ENCODE measurements around the gene RPS6KA1. TPM values are rescaled to one million over a fixed set of nuclear protein-coding genes. Genes with fewer than 3 reads are reported as not detected.

Gene RPS6KA1
- total and polyA plus RNA-seq, 3 experiments from 2014 or later: 187 to 193 (median 189) TPM

GRCh38 chr1:26522073-26522472 is 7.5 kb upstream of the RPS6KA1 start:
- Mint-ChIP-seq H3K9me3 (no peaks in the 10 kb centered on the region), H3K4me1 (no peaks in the 10 kb centered on the region)
- POLR2A ChIA-PET: no interaction called here

GRCh38 chr1:26524181-26524580 is 5.4 kb upstream of the RPS6KA1 start:
- ChIA-PET POLR2A (no interaction called here), CTCF (interaction anchor here (1.3 to 3.8 kb wide), 3 partner anchors 15 to 23 kb away, joined by 4 to 21 read pairs (median 7); no protein-coding TSS in a partner anchor)
- H3K27ac Mint-ChIP-seq: peak overlapping the region in 1 of 8 donors; percentile 16
- Histone ChIP-seq H3K36me3 (ENCODE audit: insufficient read depth, low read length) (no peaks in the 10 kb centered on the region), H3K27ac (ENCODE audit: low read depth, low read length) (no peak overlapping the region), H3K4me3 (ENCODE audit: low read length) (no peak overlapping the region), H3K4me1 (ENCODE audit: insufficient read depth, low read length) (no peaks in the 10 kb centered on the region), H3K27me3 (ENCODE audit: insufficient read depth, low read length, poor library complexity, severe bottlenecking) (no peaks in the 10 kb centered on the region), H3K9me3 (ENCODE audit: low read length) (no peaks in the 10 kb centered on the region)
- peak overlapping the region in 1 of 7 donors; percentile 20 for H3K4me3 Mint-ChIP-seq
- no peaks in the 10 kb centered on the region for H3K36me3 Mint-ChIP-seq
- peaks cover 8 to 16% of the 10 kb centered on the region in 2 donors for H3K27me3 Mint-ChIP-seq
- no peak for DNase-seq
- H3K9me3 Mint-ChIP-seq: no peaks in the 10 kb centered on the region
- peaks cover 2 to 4% (median 3%) of the 10 kb centered on the region in 3 donors for H3K4me1 Mint-ChIP-seq

More at GRCh38 chr1:26522073-26522472, 7.5 kb upstream of the RPS6KA1 start:
- no peaks in the 10 kb centered on the region for H3K27me3 ChIP-seq (ENCODE audit: insufficient read depth, low read length, poor library complexity, severe bottlenecking)
- Mint-ChIP-seq H3K4me3 (peak overlapping the region in 1 of 7 donors; percentile 27), H3K27me3 (peaks cover 8 to 16% of the 10 kb centered on the region in 2 donors), H3K36me3 (no peaks in the 10 kb centered on the region), H3K27ac (no peak overlapping the region)
- H3K27ac ChIP-seq (ENCODE audit: low read depth, low read length): no peak overlapping the region
- no peaks in the 10 kb centered on the region for H3K36me3 ChIP-seq (ENCODE audit: insufficient read depth, low read length)
- H3K9me3 ChIP-seq (ENCODE audit: low read length): no peaks in the 10 kb centered on the region
- H3K4me3 ChIP-seq (ENCODE audit: low read length): no peak overlapping the region
- no peaks in the 10 kb centered on the region for H3K4me1 ChIP-seq (ENCODE audit: insufficient read depth, low read length)
- CTCF ChIA-PET: interaction anchor here (1.4 to 1.6 kb wide), 2 partner anchors 22 to 105 kb away, joined by 3 to 5 read pairs; no protein-coding TSS in a partner anchor
- DNase-seq: no peak

GRCh38 chr1:26526287-26526686 is 3.3 kb upstream of the RPS6KA1 start:
- CTCF ChIA-PET: interaction anchor here (1.2 to 3.8 kb wide), 2 partner anchors 10 to 13 kb away, joined by 4 to 21 read pairs; no protein-coding TSS in a partner anchor

GRCh38 chr1:26529405-26529654 is 231 bp upstream of the RPS6KA1 start:
- Histone ChIP-seq H3K4me1 (ENCODE audit: insufficient read depth, low read length) (peaks cover 28% of the 10 kb centered on the region), H3K36me3 (ENCODE audit: insufficient read depth, low read length) (no peaks in the 10 kb centered on the region), H3K27me3 (ENCODE audit: insufficient read depth, low read length, poor library complexity, severe bottlenecking) (no peaks in the 10 kb centered on the region), H3K27ac (ENCODE audit: low read depth, low read length) (peak overlapping the region; percentile 43), H3K4me3 (ENCODE audit: low read length) (no peak overlapping the region), H3K9me3 (ENCODE audit: low read length) (no peaks in the 10 kb centered on the region)
- H3K4me3 Mint-ChIP-seq: peak overlapping the region; percentile 85 to 92 (median 90)
- H3K36me3 Mint-ChIP-seq: no peaks in the 10 kb centered on the region
- ChIA-PET POLR2A (interaction anchor here (1.4 kb wide), 2 partner anchors 11 to 16 kb away, joined by 3 to 8 read pairs; no protein-coding TSS in a partner anchor), CTCF (interaction anchor here (4.0 to 4.9 kb wide), 2 partner anchors 10 to 29 kb away, joined by 19 to 54 read pairs; no protein-coding TSS in a partner anchor)
- peaks cover 20 to 34% (median 23%) of the 10 kb centered on the region in 3 donors for H3K4me1 Mint-ChIP-seq
- no peaks in the 10 kb centered on the region for H3K9me3 Mint-ChIP-seq
- peak overlapping the region in 7 of 8 donors; percentile 43 to 93 (median 88) for H3K27ac Mint-ChIP-seq
- DNase-seq: no peak
- peaks cover 3 to 7% of the 10 kb centered on the region in 2 donors for H3K27me3 Mint-ChIP-seq

More at GRCh38 chr1:26526287-26526686, 3.3 kb upstream of the RPS6KA1 start:
- Mint-ChIP-seq H3K27ac (no peak overlapping the region), H3K27me3 (peaks cover 8 to 16% of the 10 kb centered on the region in 2 donors), H3K9me3 (no peaks in the 10 kb centered on the region), H3K4me1 (peaks cover 13 to 19% (median 16%) of the 10 kb centered on the region in 3 donors), H3K4me3 (no peak overlapping the region), H3K36me3 (no peaks in the 10 kb centered on the region)
- POLR2A ChIA-PET: no interaction called here
- Histone ChIP-seq H3K4me3 (ENCODE audit: low read length) (no peak overlapping the region), H3K9me3 (ENCODE audit: low read length) (no peaks in the 10 kb centered on the region), H3K27me3 (ENCODE audit: insufficient read depth, low read length, poor library complexity, severe bottlenecking) (no peaks in the 10 kb centered on the region), H3K36me3 (ENCODE audit: insufficient read depth, low read length) (no peaks in the 10 kb centered on the region), H3K4me1 (ENCODE audit: insufficient read depth, low read length) (peaks cover 12% of the 10 kb centered on the region), H3K27ac (ENCODE audit: low read depth, low read length) (no peak overlapping the region)
- no peak for DNase-seq

- Mint-ChIP-seq H3K9me3 (no peaks in the 10 kb centered on the region), H3K4me3 (peak overlapping the region; percentile 82 to 88 (median 85)), H3K4me1 (peaks cover 31 to 45% (median 34%) of the 10 kb centered on the region in 3 donors), H3K27me3 (no peaks in the 10 kb centered on the region), H3K27ac (peak overlapping the region in 7 of 8 donors; percentile 21 to 90 (median 78)), H3K36me3 (no peaks in the 10 kb centered on the region)
- CTCF ChIA-PET: interaction anchor here (1.5 to 4.9 kb wide), 5 partner anchors 9 to 71 kb away, joined by 3 to 54 read pairs (median 4); no protein-coding TSS in a partner anchor
- no peak for DNase-seq
- POLR2A ChIA-PET: interaction anchor here (0.8 to 1.4 kb wide), 3 partner anchors 10 to 30 kb away, joined by 3 to 8 read pairs (median 3); no protein-coding TSS in a partner anchor
- no peaks in the 10 kb centered on the region for H3K27me3 ChIP-seq (ENCODE audit: insufficient read depth, low read length, poor library complexity, severe bottlenecking)
- peak overlapping the region; percentile 51 for H3K27ac ChIP-seq (ENCODE audit: low read depth, low read length)
- no peaks in the 10 kb centered on the region for H3K9me3 ChIP-seq (ENCODE audit: low read length)
- no peaks in the 10 kb centered on the region for H3K36me3 ChIP-seq (ENCODE audit: insufficient read depth, low read length)
- H3K4me1 ChIP-seq (ENCODE audit: insufficient read depth, low read length): peaks cover 39% of the 10 kb centered on the region
- H3K4me3 ChIP-seq (ENCODE audit: low read length): peak overlapping the region; percentile 54
These were observed 891 bp downstream of the RPS6KA1 start for GRCh38 chr1:26530410-26530894.

- Histone ChIP-seq H3K9me3 (ENCODE audit: low read length) (no peaks in the 10 kb centered on the region), H3K27ac (ENCODE audit: low read depth, low read length) (peak overlapping the region; percentile 51), H3K4me3 (ENCODE audit: low read length) (peak overlapping the region; percentile 54), H3K36me3 (ENCODE audit: insufficient read depth, low read length) (no peaks in the 10 kb centered on the region), H3K4me1 (ENCODE audit: insufficient read depth, low read length) (peaks cover 44% of the 10 kb centered on the region), H3K27me3 (ENCODE audit: insufficient read depth, low read length, poor library complexity, severe bottlenecking) (no peaks in the 10 kb centered on the region)
- H3K9me3 Mint-ChIP-seq: no peaks in the 10 kb centered on the region
- no peaks in the 10 kb centered on the region for H3K36me3 Mint-ChIP-seq
- no peaks in the 10 kb centered on the region for H3K27me3 Mint-ChIP-seq
- CTCF ChIA-PET: interaction anchor here (1.3 to 4.9 kb wide), 6 partner anchors 8 to 71 kb away, joined by 3 to 54 read pairs (median 4); no protein-coding TSS in a partner anchor
- POLR2A ChIA-PET: interaction anchor here (0.8 to 1.4 kb wide), 2 partner anchors 10 to 31 kb away, joined by 3 to 8 read pairs; no protein-coding TSS in a partner anchor
- peak overlapping the region in 7 of 8 donors; percentile 32 to 90 (median 68) for H3K27ac Mint-ChIP-seq
- peaks cover 33 to 48% (median 35%) of the 10 kb centered on the region in 3 donors for H3K4me1 Mint-ChIP-seq
- H3K4me3 Mint-ChIP-seq: peak overlapping the region; percentile 82 to 88 (median 85)
- no peak for DNase-seq
These were observed 1.5 kb downstream of the RPS6KA1 start for GRCh38 chr1:26530895-26531598.

GRCh38 chr1:26531651-26532131 is 2.1 kb downstream of the RPS6KA1 start:
- POLR2A ChIA-PET: no interaction called here
- no peaks in the 10 kb centered on the region for H3K9me3 Mint-ChIP-seq
- Histone ChIP-seq H3K36me3 (ENCODE audit: insufficient read depth, low read length) (no peaks in the 10 kb centered on the region), H3K4me3 (ENCODE audit: low read length) (no peak overlapping the region), H3K4me1 (ENCODE audit: insufficient read depth, low read length) (peaks cover 47% of the 10 kb centered on the region), H3K9me3 (ENCODE audit: low read length) (no peaks in the 10 kb centered on the region), H3K27me3 (ENCODE audit: insufficient read depth, low read length, poor library complexity, severe bottlenecking) (no peaks in the 10 kb centered on the region), H3K27ac (ENCODE audit: low read depth, low read length) (peak overlapping the region; percentile 51)
- no peaks in the 10 kb centered on the region for H3K36me3 Mint-ChIP-seq
- H3K4me3 Mint-ChIP-seq: peak overlapping the region in 1 of 7 donors; percentile 82
- DNase-seq: no peak
- H3K4me1 Mint-ChIP-seq: peaks cover 33 to 52% (median 35%) of the 10 kb centered on the region in 3 donors
- H3K27me3 Mint-ChIP-seq: no peaks in the 10 kb centered on the region
- H3K27ac Mint-ChIP-seq: peak overlapping the region in 2 of 8 donors; percentile 10 to 43
- CTCF ChIA-PET: interaction anchor here (1.3 to 4.9 kb wide), 3 partner anchors 10 to 63 kb away, joined by 4 to 19 read pairs (median 4); no protein-coding TSS in a partner anchor

All from CD8-positive, alpha-beta memory T cell (primary cell).